ENCODE measurements around the gene MYO3B. TPM values are rescaled to one million over a fixed set of nuclear protein-coding genes. Genes with fewer than 3 reads are reported as not detected.
"Not testable (repeated sequence)": the region's sequence is repeated elsewhere in the genome, so short reads cannot be mapped to it uniquely, and the experiment has no call there.

Gene MYO3B
- total RNA-seq, 4 donors from 2014 or later, result 0.34 to 0.95 (median 0.89) TPM

DNA sequence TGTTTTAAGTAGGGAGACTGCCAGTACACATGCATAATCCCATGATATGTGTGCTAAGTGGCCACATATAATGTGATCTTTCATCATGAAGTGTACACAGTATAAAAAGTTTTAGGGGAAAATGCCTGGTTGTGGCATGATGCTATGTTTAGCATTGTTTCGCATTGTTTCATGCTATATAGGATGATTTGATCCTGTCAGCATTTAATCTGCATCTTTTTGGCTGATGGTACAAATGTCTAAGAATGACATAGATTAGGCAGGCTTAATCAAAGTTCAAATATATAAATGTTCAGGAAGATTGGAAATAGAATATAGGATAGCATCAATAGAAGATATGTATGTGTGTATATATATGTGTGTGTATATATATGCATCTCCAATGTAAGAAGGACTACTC lies 83.6 kb downstream of the MYO3B start:
- no peaks in the 10 kb centered on the region for H3K4me1 ChIP-seq
- no peaks in the 10 kb centered on the region for H3K9me3 ChIP-seq
- no peaks in the 10 kb centered on the region for H3K36me3 ChIP-seq
- WGBS, result 96% methylated on average over 1 of the region's 1 CpG
- TF ChIP-seq POLR2AphosphoS5 (IDR thresholded peaks at IDR 0.05) (no peak), POLR2A (IDR thresholded peaks at IDR 0.05) (no peak), EP300 (IDR thresholded peaks at IDR 0.05) (no peak)
- TF ChIP-seq, protein P1, sequence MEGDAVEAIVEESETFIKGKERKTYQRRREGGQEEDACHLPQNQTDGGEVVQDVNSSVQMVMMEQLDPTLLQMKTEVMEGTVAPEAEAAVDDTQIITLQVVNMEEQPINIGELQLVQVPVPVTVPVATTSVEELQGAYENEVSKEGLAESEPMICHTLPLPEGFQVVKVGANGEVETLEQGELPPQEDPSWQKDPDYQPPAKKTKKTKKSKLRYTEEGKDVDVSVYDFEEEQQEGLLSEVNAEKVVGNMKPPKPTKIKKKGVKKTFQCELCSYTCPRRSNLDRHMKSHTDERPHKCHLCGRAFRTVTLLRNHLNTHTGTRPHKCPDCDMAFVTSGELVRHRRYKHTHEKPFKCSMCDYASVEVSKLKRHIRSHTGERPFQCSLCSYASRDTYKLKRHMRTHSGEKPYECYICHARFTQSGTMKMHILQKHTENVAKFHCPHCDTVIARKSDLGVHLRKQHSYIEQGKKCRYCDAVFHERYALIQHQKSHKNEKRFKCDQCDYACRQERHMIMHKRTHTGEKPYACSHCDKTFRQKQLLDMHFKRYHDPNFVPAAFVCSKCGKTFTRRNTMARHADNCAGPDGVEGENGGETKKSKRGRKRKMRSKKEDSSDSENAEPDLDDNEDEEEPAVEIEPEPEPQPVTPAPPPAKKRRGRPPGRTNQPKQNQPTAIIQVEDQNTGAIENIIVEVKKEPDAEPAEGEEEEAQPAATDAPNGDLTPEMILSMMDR (IDR thresholded peaks at IDR 0.05), result no peak
- no peak overlapping the region for H3K4me3 ChIP-seq
- no peaks in the 10 kb centered on the region for H3K27me3 ChIP-seq
- DNase-seq (ENCODE audit: low spot score in 2 of 2), result no peak
- no peak overlapping the region for H3K27ac ChIP-seq

DNA sequence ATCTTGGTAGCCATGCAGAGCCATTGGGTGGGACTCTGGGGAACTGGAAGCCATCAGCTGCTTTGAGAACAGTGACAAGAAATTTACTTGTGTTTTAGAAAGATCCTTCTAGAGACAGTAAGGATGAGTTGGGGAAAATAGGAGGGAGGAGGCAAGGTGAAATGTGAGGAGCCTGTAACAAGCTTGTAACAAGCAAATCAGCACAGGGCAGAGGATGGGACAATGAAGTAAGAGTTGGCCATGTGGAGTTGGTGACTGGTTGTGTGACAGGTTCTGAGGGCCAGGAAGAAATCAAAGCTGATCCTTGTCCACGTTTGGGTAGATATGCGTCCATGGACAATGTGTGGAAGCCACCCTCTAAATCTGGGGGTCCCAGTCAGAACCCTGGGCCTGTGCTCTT lies 84.4 kb downstream of the MYO3B start:
- no peak for TF ChIP-seq EP300 (IDR thresholded peaks at IDR 0.05)
- TF ChIP-seq POLR2AphosphoS5 (IDR thresholded peaks at IDR 0.05), result no peak
- TF ChIP-seq, protein P1 (IDR thresholded peaks at IDR 0.05), result no peak
- TF ChIP-seq POLR2A (IDR thresholded peaks at IDR 0.05), result no peak
- DNase-seq (ENCODE audit: low spot score in 2 of 2), result no peak
- no peaks in the 10 kb centered on the region for H3K4me1 ChIP-seq
- no peaks in the 10 kb centered on the region for H3K27me3 ChIP-seq
- no peaks in the 10 kb centered on the region for H3K36me3 ChIP-seq
- no peak overlapping the region for H3K4me3 ChIP-seq
- no peak overlapping the region for H3K27ac ChIP-seq
- WGBS, result 89% methylated on average over 2 of the region's 2 CpGs
- no peaks in the 10 kb centered on the region for H3K9me3 ChIP-seq

DNA sequence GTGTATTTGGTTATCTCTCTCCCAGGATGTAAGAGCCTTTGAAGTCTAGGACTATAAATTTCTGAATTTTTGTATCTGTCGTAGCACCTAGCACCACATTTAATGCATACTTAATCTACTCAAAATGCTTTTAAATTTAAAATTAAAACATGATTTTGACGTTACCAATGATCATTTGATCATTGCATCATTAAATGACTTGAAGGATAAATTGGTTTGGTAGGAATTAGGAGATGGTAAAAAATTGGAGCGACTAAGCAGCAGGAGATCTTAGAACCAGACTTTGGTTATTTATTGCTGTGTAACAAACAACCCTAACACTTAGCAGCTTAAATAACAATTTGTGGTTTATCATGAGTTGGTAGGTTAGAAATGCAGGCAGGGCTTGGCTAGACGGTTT lies 84.9 kb downstream of the MYO3B start:
- no peaks in the 10 kb centered on the region for H3K27me3 ChIP-seq
- no peak overlapping the region for H3K27ac ChIP-seq
- H3K4me1 ChIP-seq, result no peaks in the 10 kb centered on the region
- 89% methylated on average over 4 of the region's 4 CpGs for WGBS
- H3K9me3 ChIP-seq, result no peaks in the 10 kb centered on the region
- no peak overlapping the region for H3K4me3 ChIP-seq
- TF ChIP-seq EP300 (IDR thresholded peaks at IDR 0.05) (no peak), POLR2AphosphoS5 (IDR thresholded peaks at IDR 0.05) (no peak), POLR2A (IDR thresholded peaks at IDR 0.05) (no peak)
- TF ChIP-seq, protein P1 (IDR thresholded peaks at IDR 0.05), result no peak
- DNase-seq (ENCODE audit: low spot score in 2 of 2), result no peak
- H3K36me3 ChIP-seq, result no peaks in the 10 kb centered on the region

DNA sequence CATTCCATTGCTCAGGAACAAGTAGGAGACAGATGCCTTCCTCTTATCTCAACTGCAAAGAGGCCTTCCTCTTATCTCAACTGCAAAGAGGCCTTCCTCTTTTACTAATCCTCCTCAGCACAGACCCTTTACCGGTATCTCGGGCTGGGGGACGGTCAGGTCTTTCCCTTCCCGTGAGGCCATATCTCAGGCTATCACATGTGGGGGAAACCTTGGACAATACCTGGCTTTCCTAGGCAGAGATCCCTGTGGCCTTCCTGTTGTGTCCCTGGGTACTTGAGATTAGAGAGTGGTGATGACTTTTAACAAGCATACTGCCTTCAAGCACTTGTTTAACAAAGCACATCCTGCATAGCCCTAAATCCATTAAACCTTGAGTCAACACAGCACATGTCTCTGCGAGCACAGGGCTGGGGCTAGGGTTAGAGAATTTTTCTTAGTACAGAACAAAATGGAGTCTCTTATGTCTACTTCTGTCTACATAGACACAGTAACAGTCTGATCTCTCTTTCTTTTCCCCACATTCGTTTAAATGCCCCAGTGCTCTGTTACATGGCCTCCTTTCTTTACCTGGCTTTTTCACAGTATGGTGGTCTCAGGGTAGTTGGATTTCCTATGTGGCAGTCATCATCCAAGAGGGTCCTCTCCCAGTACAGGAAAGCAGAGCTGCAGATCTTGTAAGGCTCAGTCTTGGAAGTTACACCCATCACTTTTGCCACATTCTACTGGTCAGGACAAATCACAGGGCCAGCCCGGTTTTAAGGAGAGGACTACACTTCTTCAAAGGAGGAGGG lies 86.0 kb downstream of the MYO3B start:
- DNase-seq (ENCODE audit: low spot score in 2 of 2); H3K36me3 ChIP-seq; H3K27ac ChIP-seq; H3K27me3 ChIP-seq; H3K4me1 ChIP-seq; H3K4me3 ChIP-seq; H3K9me3 ChIP-seq: not testable (repeated sequence)
- WGBS, result 79% methylated on average over 7 of the region's 7 CpGs

DNA sequence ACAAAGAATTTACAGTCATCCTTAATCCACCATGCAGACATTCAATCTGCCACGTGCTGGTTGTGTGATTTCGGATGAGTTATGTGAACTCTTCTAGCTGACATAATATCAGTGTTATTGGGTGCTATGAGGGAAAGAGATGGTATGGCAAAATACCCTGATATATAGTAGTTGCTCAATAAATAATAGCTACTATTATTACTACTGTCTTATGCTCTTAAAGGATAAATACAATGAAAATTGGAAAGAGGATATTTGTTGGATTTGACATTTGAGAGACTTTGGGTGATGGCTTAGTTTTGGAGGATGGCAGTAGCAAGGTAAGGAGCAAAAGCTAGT lies 86.5 kb downstream of the MYO3B start:
- Histone ChIP-seq H3K9me3 (no peaks in the 10 kb centered on the region), H3K4me1 (no peaks in the 10 kb centered on the region), H3K36me3 (no peaks in the 10 kb centered on the region), H3K4me3 (no peak overlapping the region), H3K27me3 (no peaks in the 10 kb centered on the region), H3K27ac (no peak overlapping the region)
- no peak for DNase-seq (ENCODE audit: low spot score in 2 of 2)
- 89% methylated on average over 2 of the region's 2 CpGs for WGBS
- TF ChIP-seq POLR2AphosphoS5 (IDR thresholded peaks at IDR 0.05) (no peak), EP300 (IDR thresholded peaks at IDR 0.05) (no peak), POLR2A (IDR thresholded peaks at IDR 0.05) (no peak)
- TF ChIP-seq, protein P1 (IDR thresholded peaks at IDR 0.05), result no peak

DNA sequence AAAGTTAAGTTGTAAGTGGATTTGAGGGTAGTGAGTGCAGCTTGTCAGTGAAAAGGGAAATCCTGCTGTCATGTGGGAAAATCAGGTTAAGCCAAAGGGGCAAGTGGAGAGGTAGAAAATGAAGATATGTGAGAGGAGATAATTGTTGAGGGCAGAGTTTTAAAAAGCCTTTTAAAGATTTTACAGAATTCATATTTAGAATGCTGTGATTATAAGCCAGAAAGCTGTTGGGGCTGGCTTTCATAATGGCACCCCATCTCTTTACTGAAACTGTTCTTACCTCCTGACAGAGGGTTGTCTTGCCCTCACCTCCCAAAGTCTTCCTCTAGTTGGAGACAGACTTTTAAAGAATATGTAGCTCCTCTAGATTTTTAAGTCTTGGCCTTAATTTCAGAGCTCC lies 86.9 kb downstream of the MYO3B start:
- no peaks in the 10 kb centered on the region for H3K36me3 ChIP-seq
- DNase-seq (ENCODE audit: low spot score in 2 of 2), result no peak
- H3K27ac ChIP-seq, result no peak overlapping the region
- no peaks in the 10 kb centered on the region for H3K4me1 ChIP-seq
- TF ChIP-seq POLR2AphosphoS5 (IDR thresholded peaks at IDR 0.05) (no peak), EP300 (IDR thresholded peaks at IDR 0.05) (no peak), POLR2A (IDR thresholded peaks at IDR 0.05) (no peak)
- TF ChIP-seq, protein P1 (IDR thresholded peaks at IDR 0.05), result no peak
- no peaks in the 10 kb centered on the region for H3K9me3 ChIP-seq
- no peak overlapping the region for H3K4me3 ChIP-seq
- H3K27me3 ChIP-seq, result no peaks in the 10 kb centered on the region
